Neutrophil (primary cell): Measurements from ENCODE around the gene DNAJB6.
A peak's percentile ranks its signal among the peaks of the same experiment; 100 is the strongest.
"Not testable (repeated sequence)": the region's sequence is repeated elsewhere in the genome, so short reads cannot be mapped to it uniquely, and the experiment has no call there.

Experiments
- H3K27ac ChIP-seq: fragments of 200-600 bp; sonication (generic); 2 replicates; pipeline ENCODE4 v1.5.1; 2016; ENCODE audit warnings: mild to moderate bottlenecking, moderate library complexity
- H3K27me3 ChIP-seq: fragments of 200-600 bp; sonication (generic); 2 replicates; pipeline ENCODE4 v1.6.0; 2016; ENCODE audit warnings: mild to moderate bottlenecking
- H3K36me3 ChIP-seq: fragments of 200-600 bp; sonication (generic); 2 replicates; pipeline ENCODE4 v1.5.1; 2017
- H3K4me1 ChIP-seq, 2 experiments: fragments of 200-600 bp in 1 of 2; sonication (generic) in 1 of 2; 1 replicate in 1 of 2; 2 replicates in 1 of 2; pipeline versions ENCODE4 v1.5.1 to v1.6.1; 2013 to 2016; ENCODE audit warnings: low read depth in 1 of 2, low read length in 1 of 2, mild to moderate bottlenecking in 1 of 2, moderate library complexity in 1 of 2; ENCODE audit not compliant: control insufficient read depth in 1 of 2, insufficient read depth in 1 of 2
- H3K4me3 ChIP-seq, 2 experiments: fragments of 200-600 bp in 1 of 2; sonication (generic) in 1 of 2; 1 replicate in 1 of 2; 2 replicates in 1 of 2; pipeline ENCODE4 v1.5.1; 2013 to 2016; ENCODE audit warnings: low read depth in 1 of 2, low read length in 1 of 2, mild to moderate bottlenecking in 1 of 2, moderate library complexity in 1 of 2
- H3K9me3 ChIP-seq: fragments of 200-600 bp; sonication (generic); 2 replicates; pipeline ENCODE4 v1.5.1; 2016
- TF ChIP-seq, protein P1 (sequence below): fragments of 200-600 bp; sonication (generic); IDR thresholded peaks from 2 replicates; pipeline ENCODE4 v1.5.1; 2016; ENCODE audit warnings: antibody characterized with exemption

The DNAJB6 gene

GRCh38 chr7:157323401-157323800, 13.4 kb upstream of the DNAJB6 start:
- no peak overlapping the region for H3K4me3 ChIP-seq
- H3K27ac ChIP-seq = no peak overlapping the region
- no peaks in the 10 kb centered on the region for H3K27me3 ChIP-seq
- H3K36me3 ChIP-seq = no peaks in the 10 kb centered on the region
- peaks cover 0 to 4% of the 10 kb centered on the region in 2 experiments for H3K4me1 ChIP-seq
- TF ChIP-seq, protein P1, sequence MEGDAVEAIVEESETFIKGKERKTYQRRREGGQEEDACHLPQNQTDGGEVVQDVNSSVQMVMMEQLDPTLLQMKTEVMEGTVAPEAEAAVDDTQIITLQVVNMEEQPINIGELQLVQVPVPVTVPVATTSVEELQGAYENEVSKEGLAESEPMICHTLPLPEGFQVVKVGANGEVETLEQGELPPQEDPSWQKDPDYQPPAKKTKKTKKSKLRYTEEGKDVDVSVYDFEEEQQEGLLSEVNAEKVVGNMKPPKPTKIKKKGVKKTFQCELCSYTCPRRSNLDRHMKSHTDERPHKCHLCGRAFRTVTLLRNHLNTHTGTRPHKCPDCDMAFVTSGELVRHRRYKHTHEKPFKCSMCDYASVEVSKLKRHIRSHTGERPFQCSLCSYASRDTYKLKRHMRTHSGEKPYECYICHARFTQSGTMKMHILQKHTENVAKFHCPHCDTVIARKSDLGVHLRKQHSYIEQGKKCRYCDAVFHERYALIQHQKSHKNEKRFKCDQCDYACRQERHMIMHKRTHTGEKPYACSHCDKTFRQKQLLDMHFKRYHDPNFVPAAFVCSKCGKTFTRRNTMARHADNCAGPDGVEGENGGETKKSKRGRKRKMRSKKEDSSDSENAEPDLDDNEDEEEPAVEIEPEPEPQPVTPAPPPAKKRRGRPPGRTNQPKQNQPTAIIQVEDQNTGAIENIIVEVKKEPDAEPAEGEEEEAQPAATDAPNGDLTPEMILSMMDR = no peak
- no peaks in the 10 kb centered on the region for H3K9me3 ChIP-seq

DNA sequence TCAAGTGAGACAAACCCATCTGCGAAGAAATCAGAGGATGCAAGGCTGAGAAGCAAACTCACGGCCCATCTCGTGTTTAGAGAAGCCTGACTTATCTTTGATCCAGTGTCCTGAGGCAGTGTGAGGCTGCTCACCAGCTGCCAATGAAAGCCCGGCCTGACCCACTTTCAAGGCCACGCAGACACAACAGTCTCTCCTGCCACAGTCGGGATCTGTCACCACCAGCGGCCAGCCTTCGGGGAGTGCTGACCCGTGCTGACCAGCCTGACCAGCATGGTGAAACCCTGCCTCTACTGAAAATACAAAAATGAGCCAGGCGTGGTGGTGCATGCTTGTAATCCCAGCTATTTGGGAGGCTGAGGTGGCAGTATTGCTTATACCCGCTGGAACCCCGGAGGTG, 7.4 kb upstream of the DNAJB6 start:
- Histone ChIP-seq H3K27me3 (no peaks in the 10 kb centered on the region), H3K4me3 (no peak overlapping the region), H3K36me3 (no peaks in the 10 kb centered on the region), H3K4me1 (no peaks in the 10 kb centered on the region), H3K27ac (no peak overlapping the region), H3K9me3 (no peaks in the 10 kb centered on the region)
- TF ChIP-seq, protein P1 = no peak

DNA sequence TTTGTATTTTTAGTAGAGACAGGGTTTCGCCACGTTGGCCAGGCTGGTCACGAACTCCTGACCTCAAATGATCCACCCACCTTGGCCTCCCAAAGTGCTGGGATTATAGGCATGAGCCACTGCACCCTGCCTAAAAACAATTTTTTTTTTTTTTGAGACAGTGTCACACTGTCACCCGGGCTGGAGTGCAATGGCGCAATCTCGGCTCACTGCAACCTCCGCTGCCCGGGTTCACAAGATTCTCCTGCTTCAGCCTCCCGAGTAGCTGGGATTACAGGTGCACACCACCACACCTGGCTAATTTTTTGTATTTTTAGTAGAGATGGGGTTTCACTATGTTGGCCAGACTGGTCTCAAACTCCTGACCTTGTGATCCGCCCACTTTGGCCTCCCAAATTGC, 6.2 kb upstream of the DNAJB6 start:
- not testable (repeated sequence) for H3K9me3 ChIP-seq, H3K4me1 ChIP-seq, H3K27me3 ChIP-seq, H3K36me3 ChIP-seq, H3K4me3 ChIP-seq, H3K27ac ChIP-seq

DNA sequence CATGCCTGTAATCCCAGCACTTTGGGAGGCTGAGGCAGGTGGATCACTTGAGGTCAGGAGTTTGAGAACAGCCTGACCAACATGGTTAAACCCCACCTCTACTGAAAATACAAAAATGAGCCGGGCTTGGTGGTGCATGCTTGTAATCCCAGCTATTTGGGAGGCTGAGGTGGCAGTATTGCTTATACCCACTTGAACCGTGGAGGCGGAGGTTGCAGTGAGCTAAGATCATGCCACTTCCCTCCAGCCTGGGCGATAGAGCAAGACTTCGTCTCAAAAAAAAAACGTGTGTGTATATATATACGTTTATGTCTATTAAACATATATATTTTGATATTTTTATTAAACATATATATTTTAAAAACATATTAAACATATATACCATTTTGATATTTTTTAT, 5.8 kb upstream of the DNAJB6 start:
- H3K36me3 ChIP-seq, H3K4me1 ChIP-seq, H3K9me3 ChIP-seq, H3K27me3 ChIP-seq, H3K27ac ChIP-seq, H3K4me3 ChIP-seq: not testable (repeated sequence)

GRCh38 chr7:157335236-157335635, 1.6 kb upstream of the DNAJB6 start:
- H3K4me3 ChIP-seq = no peak overlapping the region
- no peak overlapping the region for H3K27ac ChIP-seq

GRCh38 chr7:157335991-157336382, 817 bp upstream of the DNAJB6 start:
- TF ChIP-seq, protein P1 = no peak
- Histone ChIP-seq H3K9me3 (no peaks in the 10 kb centered on the region), H3K36me3 (peaks cover 4% of the 10 kb centered on the region), H3K4me3 (peak overlapping the region; percentile 85 to 98), H3K27me3 (no peaks in the 10 kb centered on the region), H3K27ac (peak overlapping the region; percentile 99), H3K4me1 (peaks cover 33 to 41% of the 10 kb centered on the region in 2 experiments)

More at GRCh38 chr7:157335236-157335635, 1.6 kb upstream of the DNAJB6 start:
- TF ChIP-seq, protein P1 = no peak
- peaks cover 4% of the 10 kb centered on the region for H3K36me3 ChIP-seq
- H3K9me3 ChIP-seq = no peaks in the 10 kb centered on the region
- no peaks in the 10 kb centered on the region for H3K27me3 ChIP-seq
- peaks cover 33% of the 10 kb centered on the region in 2 experiments for H3K4me1 ChIP-seq
